NCI-H526 (cell line): ENCODE measurements around the gene IFRD1.
A peak's percentile ranks its signal among the peaks of the same experiment; 100 is the strongest.

Source experiments
- DNase-seq, 2 experiments: peaks; one replicate each; lab custom pipeline; 2025; lab: John Stamatoyannopoulos, UW

The IFRD1 gene, protein sequence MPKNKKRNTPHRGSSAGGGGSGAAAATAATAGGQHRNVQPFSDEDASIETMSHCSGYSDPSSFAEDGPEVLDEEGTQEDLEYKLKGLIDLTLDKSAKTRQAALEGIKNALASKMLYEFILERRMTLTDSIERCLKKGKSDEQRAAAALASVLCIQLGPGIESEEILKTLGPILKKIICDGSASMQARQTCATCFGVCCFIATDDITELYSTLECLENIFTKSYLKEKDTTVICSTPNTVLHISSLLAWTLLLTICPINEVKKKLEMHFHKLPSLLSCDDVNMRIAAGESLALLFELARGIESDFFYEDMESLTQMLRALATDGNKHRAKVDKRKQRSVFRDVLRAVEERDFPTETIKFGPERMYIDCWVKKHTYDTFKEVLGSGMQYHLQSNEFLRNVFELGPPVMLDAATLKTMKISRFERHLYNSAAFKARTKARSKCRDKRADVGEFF

DNA sequence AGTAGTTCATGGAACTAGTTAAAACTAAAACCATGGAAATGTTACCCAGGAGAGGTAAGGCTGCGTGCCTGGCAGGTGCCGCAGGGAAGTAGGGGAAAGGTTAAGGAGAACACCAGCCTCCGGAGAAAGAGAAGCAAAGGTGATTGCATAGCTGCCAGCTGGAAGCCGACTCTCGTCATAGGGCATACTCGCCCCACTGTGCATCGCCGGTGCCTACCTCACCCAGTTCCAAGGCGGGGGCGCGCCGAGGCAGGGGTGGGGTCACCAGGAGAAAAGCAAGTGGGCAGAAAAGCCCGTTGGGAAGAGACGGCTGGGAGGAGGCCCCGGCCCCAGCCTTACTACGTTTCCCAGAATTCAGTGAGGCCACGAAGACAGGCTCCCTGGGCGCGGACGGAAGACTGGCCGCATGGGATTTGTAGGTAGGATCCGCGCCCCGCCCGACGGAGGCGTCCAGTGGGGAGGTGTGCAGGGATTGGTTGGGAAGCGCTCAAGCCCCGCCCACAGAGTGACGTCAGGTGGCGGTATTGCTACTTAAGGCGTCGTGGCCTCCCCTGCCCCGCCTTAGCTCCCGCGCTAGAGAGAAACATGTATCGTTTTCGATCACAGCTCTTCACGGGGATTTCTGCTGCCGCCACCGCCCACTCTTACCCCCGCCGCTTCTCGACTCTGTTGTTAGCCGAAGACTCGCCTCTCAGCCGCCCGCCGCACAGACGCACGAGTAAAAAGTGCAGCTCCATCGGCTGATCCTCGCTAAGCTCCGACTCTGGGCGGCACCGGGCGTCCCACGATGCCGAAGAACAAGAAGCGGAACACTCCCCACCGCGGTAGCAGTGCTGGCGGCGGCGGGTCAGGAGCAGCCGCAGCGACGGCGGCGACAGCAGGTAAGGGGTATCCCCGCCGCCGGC lies at the start of gene IFRD1:
Gene IFRD1 (plus strand): TSS at position 559 of the 905 bp plus-strand sequence. CDS start 229 bp downstream, at position 788.
- peak; percentile 98 to 100 for DNase-seq

DNA sequence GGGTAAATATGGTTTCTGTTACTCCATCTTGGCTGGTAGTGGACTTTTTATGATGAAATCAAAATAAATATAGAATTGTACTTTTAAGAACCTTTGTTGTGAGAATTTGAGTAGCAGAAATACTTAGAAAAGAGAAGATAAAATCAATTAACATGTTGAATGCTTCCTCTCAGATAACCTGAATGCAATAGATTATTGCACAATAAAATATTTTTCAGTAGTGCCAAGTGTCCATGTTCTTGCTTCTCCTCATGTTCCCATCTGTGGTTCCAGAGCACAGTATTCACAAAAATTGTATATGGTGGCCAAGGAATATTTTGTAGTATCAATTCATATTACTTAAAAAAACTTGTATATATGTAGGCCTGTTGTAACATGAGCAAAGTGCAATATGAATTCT lies 45.9 kb upstream of the IFRD1 start:
- DNase-seq, result no peak

DNA sequence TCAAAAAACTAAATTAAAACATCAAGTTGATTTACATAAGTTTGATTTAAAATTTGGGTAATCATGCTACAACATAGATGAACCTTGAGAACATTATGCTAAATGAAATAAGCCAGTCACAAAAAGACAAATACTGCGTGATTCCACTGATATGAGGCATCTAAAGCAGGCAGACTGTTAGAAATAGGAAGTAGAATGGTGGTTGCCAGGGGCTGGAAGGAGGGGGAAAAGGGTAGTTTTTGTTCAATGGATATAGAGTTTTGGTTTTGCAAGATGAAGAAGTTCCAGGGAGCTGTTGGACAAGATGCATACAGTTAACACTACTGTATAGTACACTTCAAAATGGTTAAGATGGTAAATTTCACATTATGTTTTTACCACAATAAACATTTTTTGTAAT lies 45.0 kb upstream of the IFRD1 start:
- DNase-seq, result no peak

DNA sequence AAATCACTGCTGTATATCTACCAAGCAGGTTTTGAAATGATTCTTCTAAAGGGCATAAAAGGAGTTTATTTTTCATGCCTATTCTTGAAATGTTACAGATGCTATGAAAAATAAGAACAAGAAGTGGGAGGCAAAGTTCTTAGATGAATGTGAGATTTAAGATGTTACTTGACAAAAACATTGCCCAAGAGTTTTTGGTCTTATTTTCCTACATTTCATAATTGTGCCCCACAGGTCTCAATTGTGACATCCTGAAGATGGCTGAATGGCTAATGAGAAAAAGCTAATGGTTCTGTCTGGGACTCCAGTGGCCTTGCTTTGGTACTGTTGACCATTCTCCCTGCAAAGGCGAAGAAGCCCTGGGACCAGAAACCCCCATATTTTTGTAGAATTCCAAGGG lies 43.0 kb upstream of the IFRD1 start:
- DNase-seq, result no peak

DNA sequence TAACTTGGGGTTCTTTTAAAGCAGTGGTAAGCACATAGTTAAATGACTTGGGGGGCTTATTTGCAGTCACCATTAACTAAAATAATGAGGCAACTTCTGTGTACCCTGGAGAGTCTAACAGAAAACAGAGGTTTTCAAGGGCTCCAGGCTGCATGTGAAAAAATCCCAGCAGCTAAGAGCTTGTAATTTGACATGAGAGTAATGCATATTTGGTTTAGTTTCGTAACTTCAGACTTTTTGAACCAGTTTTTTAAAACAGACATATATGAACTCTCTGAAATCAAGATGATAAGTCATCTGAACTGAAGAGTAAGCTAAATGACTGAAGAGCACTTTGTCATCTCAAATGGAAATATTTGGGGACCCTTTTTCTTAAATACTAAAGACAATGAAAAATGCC lies 40.2 kb upstream of the IFRD1 start:
- no peak for DNase-seq

DNA sequence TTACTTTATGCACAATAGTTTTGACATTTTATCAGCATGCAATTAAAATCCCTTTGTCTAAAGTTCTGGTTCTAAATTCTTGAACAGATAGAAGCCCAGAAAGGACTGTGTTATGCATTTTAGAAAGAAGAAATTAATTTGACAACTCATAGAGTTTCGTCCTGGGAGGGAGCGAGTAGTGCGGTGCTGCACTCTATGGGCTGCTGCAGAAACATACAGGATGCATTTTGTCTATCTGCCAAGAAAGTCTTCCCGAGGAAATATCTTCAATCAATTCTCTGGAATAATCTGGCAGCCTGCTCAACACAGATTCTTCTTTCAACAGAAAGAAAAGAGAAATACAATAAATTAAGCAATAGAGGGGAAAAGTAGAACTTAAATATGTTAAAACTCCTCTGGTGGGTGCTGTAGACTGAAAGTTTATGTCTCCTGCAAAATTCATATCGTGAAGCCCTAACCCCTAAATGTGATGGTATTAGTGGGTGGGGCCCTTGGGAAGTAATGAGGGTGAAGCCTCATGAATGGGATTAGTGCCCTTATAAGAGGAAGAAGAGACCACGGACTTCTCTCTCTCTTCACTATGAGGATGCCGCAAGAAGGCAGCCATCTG lies 39.0 kb upstream of the IFRD1 start:
- peak; percentile 13 to 61 for DNase-seq

DNA sequence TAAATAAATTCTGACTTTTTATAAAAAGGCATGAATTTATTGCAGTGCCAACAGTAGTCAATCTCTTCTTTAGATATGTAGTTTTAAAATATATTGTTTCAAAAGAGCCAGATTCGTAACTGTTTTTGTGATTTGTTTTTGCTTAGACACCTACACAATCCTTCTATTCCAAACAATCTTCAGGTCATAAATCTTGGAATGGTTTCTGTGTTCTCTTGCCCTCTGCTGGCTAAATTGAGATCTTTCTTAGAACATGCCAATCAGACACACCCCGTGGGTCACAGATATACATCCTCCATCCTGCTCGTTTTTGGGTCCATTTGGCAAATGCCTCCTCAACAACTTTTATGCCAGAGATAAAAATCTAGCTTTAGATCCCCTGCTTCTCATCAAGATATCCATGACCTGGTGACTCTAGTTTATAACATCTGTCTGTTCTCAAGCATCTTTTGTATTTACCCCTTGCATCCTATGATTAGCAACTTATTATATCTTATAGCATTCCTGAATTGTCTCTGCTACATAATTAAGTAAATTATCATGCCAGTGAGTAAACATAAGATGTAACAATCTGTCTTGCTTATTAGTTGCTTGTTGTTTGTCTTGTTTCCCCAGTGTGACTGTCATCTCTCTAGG lies 35.3 kb upstream of the IFRD1 start:
- DNase-seq, result peak; percentile 38 to 62

DNA sequence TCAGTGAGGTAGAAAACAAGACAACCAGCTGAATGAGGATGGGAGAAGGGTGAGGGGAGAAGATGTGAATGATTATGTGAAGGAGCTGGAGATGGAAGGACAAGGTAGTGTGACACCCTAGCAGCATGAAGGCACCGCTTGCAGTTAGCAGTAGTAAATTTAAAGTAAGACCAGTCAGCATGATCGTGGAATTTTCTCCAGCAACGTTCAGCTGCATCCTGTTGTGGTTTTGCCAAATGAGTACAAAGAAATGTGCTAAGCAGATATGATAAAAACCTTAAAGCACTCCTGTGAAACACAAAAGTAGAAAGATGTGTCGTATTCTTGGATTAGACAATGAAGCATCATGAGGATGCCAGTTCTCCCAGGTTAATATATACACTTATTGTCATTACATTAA lies 34.1 kb upstream of the IFRD1 start:
- DNase-seq, result no peak

DNA sequence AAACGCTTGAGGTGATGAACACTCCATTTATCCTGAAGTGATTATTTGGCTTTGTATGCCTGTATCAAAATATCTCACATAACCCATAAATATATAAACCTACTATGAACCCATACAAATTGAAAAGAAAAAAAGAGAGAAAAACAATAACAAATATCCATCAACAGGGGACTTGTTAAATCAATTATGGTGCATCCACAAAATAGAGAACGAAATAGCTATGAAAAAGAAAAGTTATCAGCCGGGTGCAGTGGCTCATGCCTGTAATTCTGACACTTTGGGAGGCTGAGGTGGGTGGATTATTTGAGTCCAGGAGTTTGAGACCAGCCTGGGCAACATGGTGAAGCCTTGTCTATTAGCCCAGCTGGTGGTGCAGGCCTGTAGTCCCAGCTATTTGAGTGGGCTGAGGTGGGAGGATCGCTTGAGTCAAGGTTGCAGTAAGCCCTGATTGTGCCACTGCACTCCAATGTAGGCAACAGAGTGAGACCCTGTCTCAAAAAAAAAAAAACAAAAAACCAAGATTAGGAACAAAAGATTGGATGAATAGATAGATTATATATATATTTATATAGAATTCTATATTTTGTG lies 30.6 kb upstream of the IFRD1 start:
- DNase-seq, result no peak

DNA sequence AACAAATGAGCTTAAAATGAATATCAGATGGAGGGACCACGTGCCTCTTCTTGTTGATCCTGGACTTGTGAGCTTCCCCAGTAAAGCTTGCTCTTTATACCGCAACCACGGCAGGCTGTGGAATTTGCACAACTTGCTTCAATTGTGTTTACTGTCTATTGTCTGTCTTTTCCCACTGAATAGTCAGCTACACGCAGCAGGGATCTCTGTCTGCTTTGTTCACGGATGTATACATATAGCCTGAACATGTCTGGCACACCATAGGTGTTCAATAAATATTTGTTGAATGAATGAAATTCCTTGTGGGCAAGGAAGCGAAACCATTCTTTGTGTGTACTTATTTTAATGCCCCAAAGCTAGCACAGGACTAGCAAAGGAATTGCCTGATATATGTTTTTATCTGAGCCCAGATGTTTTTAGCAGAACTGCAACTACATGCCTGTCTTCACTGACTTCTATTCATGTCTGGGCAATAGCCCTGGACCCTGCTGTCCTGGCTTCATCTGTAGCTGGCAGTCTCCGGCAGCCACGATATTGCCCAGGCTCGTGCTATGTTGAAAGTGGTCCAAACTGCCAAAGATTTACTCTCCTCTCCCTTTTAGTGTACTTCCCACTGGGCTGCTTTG lies 29.9 kb upstream of the IFRD1 start:
- DNase-seq, result peak in 1 of 2 experiments; percentile 13

DNA sequence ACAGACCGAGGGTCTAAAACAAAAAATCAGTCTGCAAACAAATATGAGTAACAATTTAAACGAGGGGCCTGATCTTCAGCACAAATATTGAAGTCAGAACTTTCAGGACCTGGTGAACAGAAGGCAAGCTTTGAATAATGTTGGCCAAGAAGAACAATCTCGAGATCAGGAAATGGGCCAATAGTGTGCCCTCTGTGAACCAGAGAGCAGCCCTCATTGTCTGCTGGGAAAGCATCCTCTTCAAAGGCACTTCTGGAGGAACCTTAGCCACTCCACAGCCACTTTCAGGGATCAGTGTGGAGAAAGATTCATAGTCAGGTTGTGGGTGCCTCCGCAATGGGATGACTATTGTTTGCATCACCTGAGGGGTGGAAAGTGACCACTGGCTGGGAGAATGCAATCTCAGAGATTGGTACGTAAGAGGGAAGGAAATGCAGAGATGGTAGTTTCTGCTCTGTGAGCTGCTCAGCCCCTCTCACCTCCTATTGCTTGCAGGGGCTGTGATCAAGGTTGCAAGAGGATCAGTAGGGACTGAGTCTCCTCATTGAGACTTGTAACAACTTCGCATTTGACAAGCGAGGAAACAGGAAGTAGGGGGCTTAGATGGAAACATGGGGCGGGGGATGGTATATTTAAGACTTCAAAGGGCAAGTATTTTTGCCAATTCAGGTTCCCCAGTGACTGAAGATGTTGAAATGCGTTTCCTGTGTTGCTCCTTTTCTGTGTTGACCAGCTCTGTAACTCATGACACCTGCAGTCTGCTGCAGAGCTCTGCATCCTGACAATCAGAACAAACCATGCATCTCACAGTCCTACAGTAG lies 28.4 kb upstream of the IFRD1 start:
- DNase-seq, result no peak

DNA sequence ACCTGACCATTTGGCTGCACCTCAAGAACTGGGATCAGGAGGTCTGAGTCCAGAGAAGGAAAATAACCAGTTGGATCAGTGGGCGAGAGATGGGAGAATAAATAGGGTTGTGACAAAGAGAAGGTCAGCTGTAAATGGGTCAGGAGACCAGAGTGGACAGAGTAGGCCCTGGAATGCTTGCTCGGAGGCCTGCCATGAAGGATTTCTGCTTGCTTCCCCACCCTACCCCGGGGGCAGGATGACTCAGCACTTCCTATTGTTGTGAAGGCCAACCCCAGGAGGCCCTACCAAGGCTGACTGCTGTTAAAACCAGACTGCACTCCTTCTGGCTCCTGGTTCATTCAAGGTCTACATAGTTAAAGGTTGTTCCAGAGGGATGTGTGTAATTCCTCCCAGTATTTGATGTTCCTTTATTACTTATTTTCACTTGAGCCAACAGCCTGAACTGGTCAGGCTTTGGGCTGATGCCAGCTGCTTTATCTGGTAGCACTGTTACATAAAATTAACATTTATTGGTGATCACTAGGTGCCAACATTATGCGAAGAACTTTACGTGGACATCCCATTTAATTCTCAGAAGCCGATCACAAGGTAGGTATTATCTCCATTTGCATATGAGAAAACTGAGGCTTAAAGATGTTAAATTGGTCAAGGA lies 27.3 kb upstream of the IFRD1 start:
- DNase-seq, result peak in 1 of 2 experiments; percentile 20

DNA sequence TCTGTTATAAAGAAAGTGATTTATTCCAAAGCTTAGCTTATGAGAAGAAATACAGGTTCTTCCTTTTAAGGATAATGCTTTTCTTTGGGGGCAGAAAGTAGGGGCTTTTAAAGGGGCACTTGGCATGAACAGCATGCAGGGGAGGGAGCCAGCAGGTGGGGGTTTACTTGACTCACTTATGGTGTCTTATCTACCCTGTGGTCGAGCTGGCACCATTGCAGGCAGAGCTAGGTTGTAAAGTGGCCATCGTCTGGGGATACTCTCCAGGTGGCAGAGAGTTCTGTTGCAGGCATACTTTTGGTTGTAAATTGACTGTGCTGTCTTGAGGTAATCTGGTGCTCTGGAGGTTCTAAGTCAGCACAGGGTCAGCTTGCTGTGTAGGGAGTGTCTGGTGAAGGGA lies 26.3 kb upstream of the IFRD1 start:
- no peak for DNase-seq

DNA sequence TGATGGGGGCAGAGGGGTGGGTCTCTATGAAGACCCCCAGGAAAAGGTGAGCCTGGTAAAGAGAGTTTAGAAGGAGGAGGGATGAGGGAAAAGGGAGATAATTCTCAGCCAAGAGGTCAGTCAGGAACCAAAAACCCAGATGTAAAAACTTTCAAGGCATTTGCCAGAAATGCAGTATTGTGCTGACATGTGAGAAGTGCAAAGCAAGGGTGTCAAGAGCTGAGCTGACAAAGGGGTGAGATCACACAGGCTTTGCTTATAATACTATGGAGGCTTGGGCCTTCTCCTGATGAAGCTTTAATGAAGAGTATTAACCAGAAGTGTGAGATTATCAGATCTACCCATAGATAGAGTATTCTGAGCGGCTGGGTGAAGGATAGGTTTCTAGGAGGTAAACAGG lies 22.3 kb upstream of the IFRD1 start:
- no peak for DNase-seq

DNA sequence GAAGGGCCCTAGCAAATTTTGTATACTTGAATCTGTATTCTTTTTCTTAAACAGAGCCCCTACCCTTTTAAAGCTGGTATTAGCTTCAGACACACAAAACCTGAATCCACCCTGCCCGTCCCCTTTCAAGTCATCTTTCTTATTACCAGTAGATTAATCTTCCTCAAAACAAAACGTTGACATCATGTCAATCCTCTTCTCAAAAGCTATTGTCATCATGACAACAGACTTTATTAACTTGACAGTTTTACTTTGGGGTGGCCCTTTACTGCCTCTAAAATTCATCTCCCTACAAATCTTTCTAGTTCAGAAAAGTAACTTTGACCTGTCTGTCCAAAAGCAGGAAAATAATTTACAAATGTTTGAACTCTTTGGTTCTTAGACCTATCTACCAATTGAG lies 21.5 kb upstream of the IFRD1 start:
- no peak for DNase-seq

DNA sequence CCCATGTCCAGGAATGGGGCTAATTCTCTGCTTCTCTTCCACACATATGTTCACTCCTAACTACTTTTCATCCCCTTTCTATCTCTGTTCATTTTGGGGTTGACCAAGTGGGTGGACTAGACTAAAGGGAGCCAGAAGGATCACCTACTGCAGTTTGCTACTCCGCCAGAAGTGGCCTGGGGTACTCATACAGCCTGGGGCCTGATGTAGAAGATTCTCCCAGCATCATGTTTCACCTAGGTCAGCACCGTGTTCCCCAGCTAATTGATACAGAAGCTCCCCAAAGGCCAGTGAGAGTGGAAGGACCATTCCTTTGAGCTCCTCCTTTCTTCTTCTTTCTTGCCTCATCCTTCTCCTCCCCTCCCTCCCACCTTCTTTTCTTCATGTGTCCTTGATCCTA lies 19.6 kb upstream of the IFRD1 start:
- no peak for DNase-seq

DNA sequence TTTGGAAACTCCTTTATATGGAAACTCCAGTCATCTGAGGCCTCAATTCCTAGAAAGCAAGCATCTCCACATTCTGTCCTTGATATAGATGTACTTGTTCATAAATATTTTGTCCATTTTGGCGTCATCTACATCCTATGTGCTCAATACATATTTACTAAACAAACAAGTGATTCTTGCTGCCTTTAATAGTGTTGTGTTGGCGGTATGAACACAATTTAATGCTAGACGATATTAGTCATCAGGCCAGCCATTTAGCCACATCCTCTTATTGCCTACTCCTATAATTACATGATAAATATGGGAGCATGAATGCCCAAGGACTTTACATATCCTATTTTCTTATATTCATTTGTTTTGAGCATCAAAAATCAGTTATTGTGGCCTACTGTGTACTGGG lies 18.5 kb upstream of the IFRD1 start:
- no peak for DNase-seq

DNA sequence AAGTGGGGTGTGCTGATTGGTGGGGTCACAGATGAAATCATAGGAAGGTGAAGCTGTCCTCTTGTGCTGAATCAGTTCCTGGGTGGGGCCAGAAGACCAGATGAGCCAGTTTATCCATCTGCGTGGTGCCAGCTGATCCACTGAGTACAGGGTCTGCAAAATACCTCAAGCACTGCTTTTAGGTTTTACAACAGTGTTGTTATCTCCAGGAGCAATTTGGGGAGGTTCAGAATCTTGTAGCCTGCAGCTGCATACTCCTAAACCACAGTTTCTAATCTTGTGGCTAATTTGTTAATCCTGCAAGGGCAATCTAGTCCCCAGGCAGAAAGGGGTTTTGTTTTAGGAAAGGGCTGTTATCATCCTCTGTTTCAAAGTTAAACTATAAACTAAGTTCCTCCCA lies 17.0 kb upstream of the IFRD1 start:
- DNase-seq, result no peak

DNA sequence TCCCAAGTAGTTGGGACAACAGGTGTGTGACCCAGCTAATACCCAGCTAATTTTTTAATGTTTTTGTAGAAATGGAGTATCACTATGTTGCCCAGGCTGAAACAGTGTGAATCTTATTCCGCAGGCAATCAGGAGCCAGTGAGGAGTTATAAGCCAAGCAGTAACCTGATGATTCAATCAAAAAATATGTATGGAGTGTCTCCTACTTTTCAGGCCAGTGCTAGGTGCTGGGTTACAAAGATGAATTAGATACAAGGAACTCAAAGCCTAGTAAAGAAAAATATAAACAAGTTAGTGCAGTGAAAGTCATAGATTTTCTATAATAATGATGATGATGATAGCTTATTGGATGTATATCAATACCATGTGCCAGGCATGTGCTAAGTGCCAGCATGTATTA lies 13.2 kb upstream of the IFRD1 start:
- DNase-seq, result no peak

DNA sequence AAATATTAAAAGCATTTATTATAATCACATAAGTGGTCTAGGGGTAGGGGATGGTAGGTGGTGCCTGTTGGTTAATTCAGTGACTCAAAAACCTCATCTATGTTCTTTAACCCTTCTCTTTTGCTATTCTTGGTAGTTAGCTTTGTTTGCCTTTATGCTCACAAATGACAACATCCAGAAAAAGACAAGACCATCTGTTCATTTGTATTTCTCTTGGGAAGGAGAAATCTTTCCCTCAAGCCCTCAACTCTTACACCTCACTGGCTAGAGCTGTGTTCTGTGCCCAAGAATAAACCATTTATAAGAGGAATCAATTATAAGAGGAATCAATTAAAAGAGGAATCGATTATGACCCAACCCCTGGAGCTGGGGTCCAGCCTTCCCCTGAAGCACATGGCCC lies 10.8 kb upstream of the IFRD1 start:
- no peak for DNase-seq
